HT-29 (cell line): ENCODE data around the gene KRTAP10-9. TPM values are rescaled to one million over a fixed set of nuclear protein-coding genes. Genes with fewer than 3 reads are reported as not detected.
"Not testable (repeated sequence)": the region's sequence is repeated elsewhere in the genome, so short reads cannot be mapped to it uniquely, and the experiment has no call there.

Experiments
- DNase-seq: peaks from one replicate; pipeline ENCODE4 v3.0.0-alpha.2; 2015; ENCODE audit warnings: low spot score
- total RNA-seq: library from RNA; depleted of rRNA; stranded (reverse); fragments of >200 nt; shearing (Covaris generic); gene quantifications from 2 replicates; pipeline ENCODE4 v1.2.3, GENCODE V29; 2014

KRTAP10-9 gene
- total RNA-seq, 1 experiment from 2014 or later: not detected

DNA sequence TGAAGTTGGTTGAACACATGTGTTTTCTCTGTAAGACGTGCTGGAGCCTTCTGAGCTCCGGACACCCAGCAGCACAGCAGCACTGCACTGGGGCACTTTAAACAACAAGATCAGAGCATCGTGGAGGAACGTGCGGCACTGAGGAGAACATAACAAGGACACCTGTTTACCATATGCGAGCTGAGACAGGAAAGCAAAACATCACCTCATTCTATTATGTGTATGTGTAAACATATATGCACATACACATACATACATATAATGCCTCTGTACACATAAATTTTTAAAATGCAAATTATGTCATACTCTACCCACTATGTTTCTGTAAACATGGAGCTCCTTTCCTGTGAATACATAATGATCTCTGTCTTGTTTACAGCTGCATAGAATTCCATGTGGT, 31.4 kb upstream of the KRTAP10-9 start:
- DNase-seq: no peak

DNA sequence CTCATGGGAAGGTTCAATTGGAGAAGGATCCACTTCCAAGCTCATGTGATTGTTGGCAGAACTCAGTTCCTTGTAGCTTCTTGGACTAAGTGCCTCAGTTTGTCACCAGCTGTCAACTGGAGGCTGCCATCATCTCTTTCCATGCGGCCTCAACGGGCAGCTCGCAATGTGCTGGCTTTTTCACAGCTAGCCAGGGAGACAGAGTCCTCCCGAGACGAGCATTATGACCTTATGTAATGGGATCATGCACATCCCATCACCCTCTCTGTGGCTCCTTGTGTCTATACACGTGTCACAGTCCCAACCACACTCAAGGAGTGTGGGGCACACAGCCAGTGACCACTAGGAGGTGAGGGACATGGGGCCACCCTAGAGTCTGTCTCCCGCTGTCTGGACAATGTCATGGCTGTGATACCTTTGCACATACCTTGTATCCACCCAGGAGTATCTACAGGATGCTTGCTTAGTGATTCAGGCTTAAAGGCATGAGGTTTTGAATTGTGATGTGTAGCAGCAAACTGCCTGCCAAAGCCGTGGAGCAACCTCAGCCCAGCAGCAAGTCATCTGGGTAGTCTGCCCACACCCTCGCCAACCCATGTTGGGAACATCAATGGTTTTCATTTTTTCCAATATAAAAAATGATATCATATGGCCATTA, 30.7 kb upstream of the KRTAP10-9 start:
- no peak for DNase-seq

DNA sequence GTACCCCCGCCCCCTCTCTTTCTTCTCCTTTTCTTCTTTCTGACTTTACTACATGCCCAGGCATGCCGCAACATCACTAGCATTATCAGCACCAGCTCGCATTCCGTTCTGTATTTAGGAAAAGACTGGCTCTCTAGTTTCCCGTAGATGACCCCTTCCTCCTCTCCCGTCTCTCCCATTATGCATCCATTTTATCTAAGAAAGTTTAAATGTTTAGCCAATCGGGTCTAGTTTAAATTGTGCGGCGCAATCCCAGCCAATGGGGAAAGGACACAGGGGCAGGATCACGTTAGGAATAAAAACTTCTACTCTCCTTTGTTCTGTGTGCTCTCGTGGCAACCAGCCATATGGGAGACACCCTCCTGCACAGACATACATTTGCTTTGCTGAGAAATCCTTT, 28.8 kb upstream of the KRTAP10-9 start:
- DNase-seq: no peak

DNA sequence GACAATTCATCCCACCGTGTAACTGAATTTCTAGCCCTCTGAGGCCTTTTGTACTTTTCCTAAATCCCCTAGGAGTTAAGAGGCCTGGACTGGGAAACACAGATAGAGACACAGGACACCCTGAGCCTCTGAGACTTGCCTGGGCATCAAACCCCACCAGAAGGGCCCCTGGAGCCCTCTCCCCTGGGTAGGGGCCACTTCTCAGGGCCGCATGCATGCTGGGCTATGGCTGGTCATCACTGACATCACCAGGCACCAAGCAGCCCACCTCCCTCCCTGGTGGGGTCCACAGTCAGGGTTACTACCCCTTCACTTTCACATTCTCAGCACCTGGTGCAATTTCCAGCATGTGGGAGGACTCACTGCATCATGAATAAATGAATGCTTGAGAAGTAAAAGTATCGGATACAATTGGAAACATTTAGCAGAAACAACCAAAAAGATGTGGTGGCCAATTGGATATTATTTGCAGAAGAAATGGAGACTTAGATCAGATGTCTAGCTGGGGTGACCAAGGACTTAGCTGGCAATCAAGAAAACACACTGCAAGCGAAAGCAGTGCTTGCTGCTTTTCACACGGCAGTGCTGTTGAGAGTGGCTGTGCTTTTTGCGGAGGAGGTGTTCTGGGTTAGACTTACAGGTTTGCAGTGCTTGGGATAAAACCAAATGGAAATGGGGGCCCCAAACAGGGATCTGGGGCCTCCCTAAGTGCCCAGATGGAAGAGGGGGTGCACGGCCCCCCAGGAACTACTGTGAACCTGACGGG, 27.4 kb upstream of the KRTAP10-9 start:
- DNase-seq: no peak

DNA sequence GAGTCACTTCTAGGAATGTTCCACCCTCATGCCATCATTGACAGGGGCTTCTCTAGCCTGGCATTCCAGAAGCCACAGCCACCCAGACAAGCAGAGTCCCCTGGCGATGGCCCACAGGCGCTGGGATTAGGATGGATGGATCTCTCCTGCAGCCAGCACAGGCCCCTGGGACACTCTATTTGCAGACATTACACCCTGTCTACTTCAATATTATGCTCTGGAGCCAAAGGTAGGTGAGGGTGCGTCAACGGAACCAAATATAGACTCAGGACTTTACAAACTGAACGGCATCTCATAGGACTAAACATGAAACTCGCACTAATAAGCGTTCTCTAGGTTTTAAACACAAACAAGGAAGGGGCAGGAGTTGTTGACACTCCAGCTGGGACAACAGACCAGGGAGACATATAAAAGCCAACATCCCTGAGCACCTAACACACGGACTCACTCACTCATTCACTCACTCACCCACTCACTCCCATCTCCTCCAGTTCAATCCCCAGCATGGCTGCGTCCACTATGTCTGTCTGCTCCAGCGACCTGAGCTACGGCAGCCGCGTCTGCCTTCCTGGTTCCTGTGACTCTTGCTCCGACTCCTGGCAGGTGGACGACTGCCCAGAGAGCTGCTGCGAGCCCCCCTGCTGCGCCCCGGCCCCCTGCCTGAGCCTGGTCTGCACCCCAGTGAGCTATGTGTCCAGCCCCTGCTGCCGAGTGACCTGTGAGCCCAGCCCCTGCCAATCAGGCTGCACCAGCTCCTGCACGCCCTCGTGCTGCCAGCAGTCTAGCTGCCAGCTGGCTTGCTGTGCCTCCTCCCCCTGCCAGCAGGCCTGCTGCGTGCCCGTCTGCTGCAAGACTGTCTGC, 26.5 kb upstream of the KRTAP10-9 start, which contains the start of gene KRTAP10-7:
Gene KRTAP10-7 (plus strand): TSS at position 480 of the 861 bp plus-strand sequence. CDS start 25 bp downstream, at position 505.
- DNase-seq: not testable (repeated sequence)

DNA sequence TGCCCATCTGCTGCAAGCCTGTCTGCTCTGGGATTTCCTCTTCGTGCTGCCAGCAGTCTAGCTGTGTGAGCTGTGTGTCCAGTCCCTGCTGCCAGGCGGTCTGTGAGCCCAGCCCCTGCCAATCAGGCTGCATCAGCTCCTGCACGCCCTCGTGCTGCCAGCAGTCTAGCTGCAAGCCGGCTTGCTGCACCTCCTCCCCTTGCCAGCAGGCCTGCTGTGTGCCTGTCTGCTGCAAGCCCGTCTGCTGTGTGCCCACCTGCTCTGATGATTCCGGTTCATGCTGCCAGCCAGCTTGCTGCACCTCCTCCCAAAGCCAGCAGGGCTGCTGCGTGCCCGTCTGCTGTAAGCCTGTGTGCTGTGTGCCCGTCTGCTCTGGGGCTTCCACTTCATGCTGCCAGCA, 25.8 kb upstream of the KRTAP10-9 start:
- DNase-seq: not testable (repeated sequence)

DNA sequence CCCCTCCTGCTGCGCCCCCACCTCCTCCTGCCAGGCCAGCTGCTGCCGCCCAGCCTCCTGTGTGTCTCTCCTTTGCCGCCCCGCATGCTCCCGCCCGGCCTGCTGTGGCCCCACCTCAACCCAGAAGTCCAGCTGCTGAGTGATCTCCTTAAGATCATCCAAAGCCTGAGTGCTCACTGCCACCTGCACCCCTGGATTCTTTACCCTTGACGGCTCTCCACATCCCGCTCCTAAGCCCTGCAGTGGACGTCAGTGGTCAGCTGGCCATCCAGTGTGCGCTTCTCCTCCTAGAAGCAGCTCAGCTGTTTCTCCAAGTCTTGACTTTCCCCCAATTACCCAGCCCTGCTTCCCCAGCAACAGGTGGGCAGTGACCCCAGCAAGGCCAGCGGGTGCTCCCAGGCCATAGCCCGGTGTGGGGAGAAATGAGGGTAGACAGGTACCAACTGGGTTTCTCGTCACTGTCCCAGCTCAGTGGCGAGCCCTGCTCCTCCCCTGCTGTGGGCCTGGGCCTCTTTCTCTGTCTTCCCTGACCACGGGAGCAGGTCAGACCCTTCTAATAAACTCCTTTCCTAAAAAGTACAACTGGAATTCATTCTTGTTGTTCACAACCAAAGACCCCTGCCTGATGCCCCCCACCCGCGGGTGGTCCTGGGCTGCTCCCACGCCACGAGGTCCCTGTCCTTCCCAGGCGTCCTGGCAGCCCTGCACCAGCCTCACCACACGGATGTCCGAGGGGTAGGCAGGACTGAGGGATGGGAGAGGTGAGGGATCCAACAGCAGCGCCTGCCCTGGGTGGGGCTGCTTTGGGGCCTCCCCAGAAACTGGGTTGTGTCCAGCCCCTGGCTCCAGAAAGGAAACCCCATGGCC, 25.1 kb upstream of the KRTAP10-9 start:
- DNase-seq: no peak

DNA sequence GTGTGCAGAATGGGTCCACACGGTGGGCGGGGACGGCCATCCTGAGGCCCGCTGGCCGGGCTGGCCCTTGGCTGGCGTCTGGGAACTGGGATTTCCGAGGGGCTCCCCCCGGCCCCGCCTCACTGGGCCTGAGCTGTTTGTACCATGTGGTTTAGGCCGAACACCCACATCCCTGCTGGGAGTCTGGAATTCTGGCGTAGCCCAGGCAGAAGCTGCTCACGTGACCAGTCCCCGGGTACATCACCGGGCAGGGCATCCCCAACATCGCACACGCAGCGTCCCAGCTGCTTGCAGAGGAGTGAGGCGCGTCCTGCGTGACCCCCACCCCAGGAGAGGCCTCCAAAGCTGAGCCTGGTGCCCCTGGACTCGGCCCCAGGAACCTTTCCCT, 24.4 kb upstream of the KRTAP10-9 start:
- DNase-seq: no peak

DNA sequence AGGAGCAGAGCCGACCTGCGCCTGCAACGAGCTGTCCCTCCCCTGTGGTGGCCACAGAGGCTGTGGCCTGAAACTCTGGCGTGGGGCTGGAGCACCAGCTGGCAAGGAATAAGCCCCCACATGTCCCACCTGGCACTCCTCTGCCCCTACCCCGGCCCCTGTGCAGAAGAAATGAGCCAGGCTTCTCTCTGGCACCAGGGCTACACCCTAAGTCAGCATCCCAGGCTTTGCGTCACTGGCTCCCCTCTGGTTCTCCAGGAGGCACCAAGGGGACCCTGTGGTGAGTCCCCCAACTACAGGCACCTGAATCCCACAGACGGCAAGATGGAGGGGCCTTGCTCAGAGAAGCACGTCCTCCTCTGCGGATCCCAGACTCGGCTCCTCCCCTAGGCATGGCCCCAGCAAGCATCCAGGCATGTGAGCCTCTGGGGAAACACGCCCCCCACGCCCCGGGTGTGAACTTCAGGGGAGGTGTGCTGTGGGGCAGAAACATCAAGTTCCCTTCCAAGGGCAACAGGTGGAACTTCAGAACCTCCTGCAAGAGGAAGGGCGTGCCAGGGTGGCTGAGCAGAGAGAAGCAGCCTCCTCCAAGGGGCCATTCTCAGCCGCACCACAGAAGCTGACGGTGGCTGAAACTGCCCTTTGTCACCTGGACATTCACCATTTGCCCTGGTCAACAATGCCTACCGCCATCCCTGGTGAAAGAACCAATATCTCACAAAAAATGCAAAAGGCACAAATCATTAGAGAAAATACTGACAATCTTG, 23.6 kb upstream of the KRTAP10-9 start:
- no peak for DNase-seq

DNA sequence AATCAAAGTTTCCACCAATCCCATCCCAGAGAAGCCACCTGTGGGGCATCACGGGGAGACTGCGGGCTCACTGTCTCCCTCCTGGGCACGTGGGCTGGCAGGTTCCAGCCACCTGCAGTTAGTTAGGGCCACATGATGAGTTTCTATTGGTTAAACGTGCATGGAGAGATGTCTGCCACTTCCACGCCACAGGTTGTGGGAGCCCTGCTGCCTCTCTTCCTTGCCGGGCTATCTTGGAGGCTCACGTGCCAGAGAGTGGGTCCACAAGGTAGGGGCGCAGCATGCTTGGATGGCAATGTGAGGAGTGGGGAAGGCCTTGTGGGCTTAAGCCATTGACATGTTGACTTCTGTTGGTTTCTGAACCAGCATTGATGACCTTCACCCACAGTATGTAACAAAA, 23.0 kb upstream of the KRTAP10-9 start:
- no peak for DNase-seq

DNA sequence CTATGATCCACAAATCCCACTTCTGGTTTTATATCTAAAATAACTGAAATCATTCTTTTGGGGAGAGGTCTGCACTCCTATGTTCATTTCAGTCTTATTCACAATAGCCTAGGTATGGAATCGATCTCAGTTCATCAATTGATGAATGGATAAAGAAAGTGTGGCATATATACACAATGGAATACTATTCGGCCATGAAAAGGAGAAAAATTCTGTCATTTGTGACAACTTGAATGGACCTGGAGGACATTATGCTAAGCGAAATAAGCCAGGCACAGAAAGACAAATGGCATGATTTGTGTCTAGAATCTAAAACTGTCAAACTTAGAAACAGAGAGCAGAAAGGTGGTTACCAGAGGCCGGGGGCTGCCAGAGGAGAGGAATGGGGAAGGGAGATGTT, 20.4 kb upstream of the KRTAP10-9 start:
- no peak for DNase-seq

DNA sequence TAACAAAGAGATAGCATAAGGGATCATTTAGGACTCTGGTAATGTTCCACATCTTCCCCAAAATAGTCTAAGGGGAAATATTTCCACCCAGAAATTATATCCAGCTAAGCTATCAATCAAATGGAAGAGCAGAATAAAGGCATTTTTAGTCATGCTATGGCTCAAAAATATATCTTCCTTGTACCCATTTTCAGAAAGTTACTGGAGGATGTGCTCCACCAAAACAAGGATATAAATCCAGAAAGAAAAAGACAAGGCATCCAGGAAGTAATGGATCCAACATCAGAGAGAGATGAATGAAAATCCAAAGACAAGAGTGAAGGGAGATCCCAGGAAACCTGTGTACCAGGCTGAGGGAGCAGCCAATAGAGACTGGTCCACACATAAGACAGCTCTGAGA, 17.7 kb upstream of the KRTAP10-9 start:
- no peak for DNase-seq

DNA sequence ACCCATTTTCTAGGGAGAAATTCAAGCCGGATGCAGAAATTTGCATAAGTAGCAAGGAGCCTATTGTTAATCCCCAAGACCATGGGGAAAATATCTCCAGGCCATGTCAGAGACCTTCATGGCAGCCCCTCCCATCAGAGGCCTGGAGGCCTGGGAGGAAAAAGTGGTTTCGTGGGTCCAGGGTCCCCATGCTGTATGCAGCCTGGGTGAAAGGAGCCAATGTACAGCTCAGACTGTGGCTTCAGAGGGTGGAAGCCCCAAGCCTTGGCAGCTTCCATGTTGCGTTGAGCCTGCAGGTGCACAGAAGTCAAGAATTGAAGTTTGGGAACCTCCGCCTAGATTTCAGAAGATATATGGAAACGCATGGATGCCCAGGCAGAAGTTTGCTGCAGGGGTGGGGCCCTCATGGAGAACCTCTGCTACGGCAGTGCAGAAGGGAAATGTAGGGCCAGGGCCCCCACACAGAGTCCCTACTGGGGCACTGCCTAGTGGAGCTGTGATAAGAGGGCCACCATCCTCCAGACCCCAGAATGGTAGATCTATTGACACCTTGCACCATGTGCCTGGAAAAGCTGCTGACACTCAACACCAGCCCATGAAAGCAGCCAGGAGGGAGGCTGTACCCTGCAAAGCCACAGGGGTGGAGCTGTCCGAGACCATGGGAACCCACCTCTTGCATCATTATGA, 16.6 kb upstream of the KRTAP10-9 start:
- DNase-seq: not testable (repeated sequence)

DNA sequence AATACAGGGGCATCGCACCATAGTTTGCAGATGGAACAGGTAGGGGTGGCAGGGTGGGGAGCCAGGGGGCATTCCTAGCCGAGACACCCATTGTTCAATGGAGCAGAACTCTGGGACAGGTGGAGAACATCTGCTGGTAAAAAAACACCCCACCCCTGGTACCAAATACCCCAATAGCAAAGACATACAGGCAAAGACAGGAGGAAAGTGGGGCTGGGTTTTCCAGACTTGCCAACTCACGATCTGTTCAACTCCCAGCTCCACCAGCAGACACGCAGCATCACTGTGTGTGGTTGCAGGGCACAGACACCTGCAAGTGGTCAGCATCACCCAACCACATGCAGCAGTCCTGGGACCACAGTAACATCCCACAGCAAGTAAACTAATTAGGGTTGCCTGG, 15.3 kb upstream of the KRTAP10-9 start:
- DNase-seq: no peak

DNA sequence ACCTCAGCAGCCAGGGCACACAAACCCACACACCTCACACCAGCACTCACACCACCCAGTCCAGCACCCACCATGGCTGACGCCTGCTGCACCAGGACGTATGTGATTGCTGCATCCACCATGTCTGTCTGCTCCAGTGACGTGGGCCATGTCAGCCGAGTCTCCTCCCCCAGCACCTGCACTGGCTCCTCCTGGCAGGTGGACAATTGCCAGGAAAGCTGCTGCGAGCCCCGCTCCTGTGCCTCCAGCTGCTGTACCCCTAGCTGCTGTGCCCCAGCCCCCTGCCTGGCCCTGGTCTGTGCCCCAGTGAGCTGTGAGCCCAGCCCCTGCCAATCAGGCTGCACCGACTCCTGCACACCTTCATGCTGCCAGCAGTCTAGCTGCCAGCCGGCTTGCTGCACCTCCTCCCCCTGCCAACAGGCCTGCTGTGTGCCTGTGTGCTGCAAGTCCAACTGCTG, 14.8 kb upstream of the KRTAP10-9 start, which contains the start of gene KRTAP10-8:
Gene KRTAP10-8 (plus strand): TSS at position 51 of the 458 bp plus-strand sequence. CDS start 22 bp downstream, at position 73.
- no peak for DNase-seq

DNA sequence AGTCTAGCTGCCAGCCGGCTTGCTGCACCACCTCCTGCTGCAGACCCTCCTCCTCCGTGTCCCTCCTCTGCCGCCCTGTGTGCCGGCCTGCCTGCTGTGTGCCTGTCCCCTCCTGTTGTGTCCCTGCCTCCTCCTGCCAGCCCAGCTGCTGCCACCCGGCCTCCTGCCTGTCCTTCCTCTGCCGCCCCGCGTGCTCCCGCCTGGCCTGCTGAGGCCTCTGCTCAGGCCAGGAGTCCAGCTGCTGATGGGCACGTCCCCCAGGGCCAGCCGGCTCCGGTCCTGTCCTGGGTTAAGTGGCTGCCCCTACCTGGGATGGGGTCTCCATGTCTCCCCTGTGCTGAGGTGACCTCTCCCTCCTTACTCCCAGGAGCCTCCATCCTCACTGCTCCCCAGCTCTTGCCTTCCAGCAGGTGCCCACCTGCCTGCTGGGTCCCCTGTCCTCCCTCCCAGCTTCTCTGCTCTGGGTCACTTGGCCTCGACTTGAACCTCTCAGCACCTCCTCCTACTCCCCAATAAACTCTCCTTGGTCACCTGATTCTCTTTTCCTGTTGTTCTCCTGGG, 14.1 kb upstream of the KRTAP10-9 start:
- no peak for DNase-seq

DNA sequence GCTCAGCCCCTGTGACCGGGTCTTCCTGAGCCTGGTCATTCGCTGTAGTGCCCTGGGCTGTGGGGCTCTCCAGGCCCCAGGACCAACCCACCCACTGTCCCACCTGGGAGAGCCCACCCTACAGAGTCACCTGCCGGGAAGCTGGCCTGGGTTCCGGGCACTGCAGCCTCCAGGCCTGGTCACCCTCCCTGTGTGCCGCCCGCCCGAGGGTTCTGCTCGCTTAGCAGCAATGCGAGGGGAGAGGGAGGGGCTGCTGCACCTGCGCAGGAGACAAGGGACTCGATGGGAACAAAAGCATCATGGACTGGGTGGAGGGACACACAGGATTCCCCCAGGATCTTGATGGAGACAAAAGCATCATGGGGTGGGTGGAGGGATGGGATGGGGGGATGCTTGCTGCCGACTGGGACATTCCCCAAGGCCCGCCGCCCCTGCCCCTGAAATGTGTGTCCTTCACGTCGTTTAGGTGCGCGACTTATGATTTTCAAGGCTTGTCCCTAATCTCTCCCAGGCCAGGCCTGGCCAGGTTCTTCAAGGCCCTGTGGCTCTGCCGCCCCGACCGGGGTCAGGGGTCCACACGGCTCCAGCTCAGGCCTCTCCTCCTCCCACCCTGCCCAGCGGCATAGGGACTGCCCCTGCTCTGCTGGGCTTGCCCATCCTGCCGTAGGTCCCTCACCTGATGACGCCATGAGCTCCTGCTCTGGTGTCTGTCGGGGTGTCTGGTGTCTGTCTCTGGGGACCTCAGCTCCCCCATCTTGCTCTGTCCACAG, 13.3 kb upstream of the KRTAP10-9 start:
- DNase-seq: no peak

DNA sequence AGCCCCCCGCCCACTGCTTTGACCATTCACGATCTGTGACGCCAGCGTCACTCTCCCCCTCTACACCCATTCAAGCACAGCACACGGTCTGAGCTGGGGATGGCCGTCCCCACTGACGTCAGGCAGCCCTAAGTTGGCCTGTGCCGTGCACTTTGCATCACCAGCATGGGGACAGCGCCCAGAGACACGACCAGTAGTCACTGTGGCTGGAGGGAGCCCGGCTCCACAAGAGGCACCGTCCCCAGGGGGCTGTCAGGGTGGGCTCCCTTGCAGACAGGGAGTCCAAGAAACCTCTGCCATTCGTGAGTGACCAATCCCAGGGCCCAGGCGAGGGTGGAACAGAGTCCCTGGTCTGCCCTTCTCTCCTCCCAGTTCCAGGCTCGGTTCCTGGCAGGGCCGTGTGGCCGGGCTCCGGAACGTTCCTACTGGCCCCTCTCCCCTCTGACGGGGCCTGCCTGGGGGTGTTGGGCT, 12.7 kb upstream of the KRTAP10-9 start:
- DNase-seq: no peak
